Activated T-helper 17 cell treated with anti-CD3 and anti-CD28 coated beads, Interleukin-2, amount 50 U/mL, for 72 hours (primary cell): ENCODE measurements around the gene COG4. TPM values are rescaled to one million over a fixed set of nuclear protein-coding genes. Genes with fewer than 3 reads are reported as not detected.

ENCODE experiments used
- ATAC-seq: fragments of 150-1000 bp; cut with Tn5 transposase; replicated peaks from 2 replicates; pipeline ENCODE4 v1.10.0; 2021; ENCODE audit warnings: mild to moderate bottlenecking, moderate library complexity
- H3K27ac Mint-ChIP-seq: one replicate; pipeline ENCODE4 v1.8.0; 2022; ENCODE audit warnings: mixed read lengths
- H3K27me3 Mint-ChIP-seq: one replicate; pipeline ENCODE4 v1.8.0; 2022; ENCODE audit warnings: mixed read lengths
- H3K36me3 Mint-ChIP-seq: one replicate; pipeline ENCODE4 v1.8.0; 2022; ENCODE audit warnings: low read depth, mild to moderate bottlenecking, mixed read lengths
- H3K4me1 Mint-ChIP-seq: one replicate; pipeline ENCODE4 v1.8.0; 2022; ENCODE audit warnings: mixed read lengths
- H3K4me3 Mint-ChIP-seq: one replicate; pipeline ENCODE4 v1.8.0; 2022; ENCODE audit warnings: mild to moderate bottlenecking, mixed read lengths
- H3K9me3 Mint-ChIP-seq: one replicate; pipeline ENCODE4 v1.8.0; 2022; ENCODE audit warnings: mixed read lengths
- total RNA-seq, 2 donors: library from RNA; stranded (reverse); gene quantifications; one replicate each; pipeline ENCODE4 v1.2.3, GENCODE V29; 2022

COG4 gene
- total RNA-seq, 2 donors from 2014 or later: 31.2 to 31.5 TPM

DNA sequence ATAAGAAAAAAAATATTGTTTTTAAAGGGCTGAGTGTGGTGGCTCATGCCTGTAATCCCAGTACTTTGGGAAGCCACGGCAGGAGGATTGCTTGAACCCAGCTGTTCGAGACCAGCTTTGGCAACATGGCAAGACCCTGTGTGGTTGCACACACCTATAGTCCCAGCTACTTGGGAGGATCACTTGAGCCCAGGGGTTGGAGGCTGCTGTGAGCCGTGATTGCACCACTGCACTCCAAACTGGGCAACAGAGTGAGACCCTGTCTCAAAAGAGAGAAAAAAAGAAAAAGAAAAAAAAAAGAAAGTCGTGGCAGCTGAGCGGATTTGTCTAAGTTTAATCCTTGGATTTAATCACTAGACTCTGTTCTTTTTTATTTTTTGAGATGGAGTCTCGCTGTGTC is 75.3 kb downstream of the COG4 start:
- H3K4me1 Mint-ChIP-seq: no peaks in the 10 kb centered on the region
- no peaks in the 10 kb centered on the region for H3K36me3 Mint-ChIP-seq
- no peak overlapping the region for H3K4me3 Mint-ChIP-seq
- no peak overlapping the region for H3K27ac Mint-ChIP-seq
- H3K27me3 Mint-ChIP-seq: no peaks in the 10 kb centered on the region
- ATAC-seq: no peak
- H3K9me3 Mint-ChIP-seq: no peaks in the 10 kb centered on the region

DNA sequence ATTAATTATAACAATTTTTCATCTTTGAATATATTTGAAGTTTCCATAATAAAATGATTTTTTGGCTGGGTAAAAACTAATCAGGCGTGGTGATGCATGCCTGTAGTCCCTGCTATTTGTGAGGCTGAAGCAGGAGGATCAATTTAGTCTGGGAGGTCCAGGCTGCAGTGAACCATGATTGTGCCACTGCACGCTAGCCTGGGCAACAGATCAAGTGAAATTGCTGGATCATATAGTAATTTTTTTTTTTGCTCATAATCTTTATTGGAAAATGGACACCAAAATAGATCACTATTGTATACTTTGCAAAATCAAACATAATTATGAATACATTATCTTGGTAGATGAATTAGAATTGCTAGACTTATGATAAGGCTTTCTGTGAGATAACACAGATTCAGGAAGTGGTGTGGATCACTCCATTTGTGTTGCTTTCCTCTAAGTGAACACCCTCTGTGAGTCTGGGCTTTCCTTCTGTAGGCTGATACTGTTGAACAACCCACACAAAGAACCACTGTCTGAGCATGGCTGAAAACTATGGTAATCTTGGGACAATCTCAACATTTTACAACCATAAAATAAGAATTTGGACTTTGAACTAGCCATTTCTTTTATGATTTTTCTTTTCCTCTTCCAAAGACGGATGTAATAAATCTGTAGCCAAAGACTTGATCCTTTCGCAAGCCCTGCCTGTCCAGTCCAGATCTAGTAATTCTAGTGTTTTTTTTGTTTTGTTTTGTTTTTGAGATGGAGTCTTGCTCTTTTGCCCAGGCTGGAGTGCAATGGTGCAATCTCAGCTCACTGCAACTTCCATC is 78.9 kb downstream of the COG4 start:
- no peak overlapping the region for H3K4me3 Mint-ChIP-seq
- H3K4me1 Mint-ChIP-seq: no peaks in the 10 kb centered on the region

DNA sequence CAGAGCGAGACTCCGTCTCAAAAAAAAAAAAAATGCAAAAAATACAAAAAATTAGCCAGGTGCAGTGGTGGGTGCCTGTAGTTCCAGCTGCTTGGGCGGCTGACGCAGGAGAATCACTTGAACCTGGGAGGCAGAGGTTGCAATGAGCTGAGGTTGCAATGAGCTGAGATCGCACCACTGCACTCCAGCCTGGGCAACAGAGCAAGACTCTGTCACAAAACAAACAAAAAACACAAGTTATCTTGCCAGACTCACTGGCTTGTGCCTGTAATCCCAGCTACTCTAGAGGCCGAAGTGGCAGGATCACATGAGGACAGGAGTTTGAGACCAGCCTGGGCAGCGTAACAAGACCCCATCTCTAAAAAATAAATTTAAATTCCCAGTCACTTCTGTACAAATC is 81.0 kb downstream of the COG4 start:
- no peaks in the 10 kb centered on the region for H3K9me3 Mint-ChIP-seq
- no peak for ATAC-seq
- peaks cover 11% of the 10 kb centered on the region for H3K4me1 Mint-ChIP-seq
- H3K27ac Mint-ChIP-seq: no peak overlapping the region
- H3K27me3 Mint-ChIP-seq: no peaks in the 10 kb centered on the region
- H3K4me3 Mint-ChIP-seq: no peak overlapping the region
- H3K36me3 Mint-ChIP-seq: no peaks in the 10 kb centered on the region

More for the DNA sequence above, 78.9 kb downstream of the COG4 start:
- H3K9me3 Mint-ChIP-seq: no peaks in the 10 kb centered on the region
- ATAC-seq: no peak
- no peak overlapping the region for H3K27ac Mint-ChIP-seq
- H3K27me3 Mint-ChIP-seq: no peaks in the 10 kb centered on the region
- no peaks in the 10 kb centered on the region for H3K36me3 Mint-ChIP-seq

DNA sequence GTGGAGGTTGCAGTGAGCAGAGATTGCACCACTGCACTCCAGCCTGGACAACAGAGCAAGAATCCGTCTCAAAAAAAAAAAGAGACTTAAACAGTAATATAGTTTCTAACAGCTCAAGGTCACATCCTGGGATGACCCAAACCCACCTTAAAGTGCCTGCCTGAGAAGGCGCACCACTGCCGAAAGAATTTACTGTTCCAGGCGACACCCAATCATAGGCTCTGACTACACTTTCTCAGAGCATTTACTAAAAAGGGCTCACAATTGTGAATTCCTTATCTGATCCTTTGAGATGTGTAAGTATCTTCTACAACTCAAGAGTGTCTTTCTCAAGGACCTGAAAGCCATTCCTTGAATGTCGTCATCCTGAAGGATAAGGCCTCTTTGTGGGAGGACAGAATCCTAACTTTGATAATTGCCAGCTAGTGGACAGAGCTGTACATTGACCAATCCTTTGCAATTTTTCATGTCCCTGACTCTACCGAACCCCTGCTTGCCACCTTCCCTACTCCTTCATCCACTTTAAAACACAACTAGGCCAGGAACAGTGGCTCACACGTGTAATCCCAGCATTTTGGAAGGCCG is 81.9 kb downstream of the COG4 start:
- no peaks in the 10 kb centered on the region for H3K27me3 Mint-ChIP-seq
- no peak overlapping the region for H3K4me3 Mint-ChIP-seq
- H3K9me3 Mint-ChIP-seq: no peaks in the 10 kb centered on the region
- H3K36me3 Mint-ChIP-seq: no peaks in the 10 kb centered on the region
- H3K27ac Mint-ChIP-seq: no peak overlapping the region
- no peak for ATAC-seq
- H3K4me1 Mint-ChIP-seq: peaks cover 15% of the 10 kb centered on the region

DNA sequence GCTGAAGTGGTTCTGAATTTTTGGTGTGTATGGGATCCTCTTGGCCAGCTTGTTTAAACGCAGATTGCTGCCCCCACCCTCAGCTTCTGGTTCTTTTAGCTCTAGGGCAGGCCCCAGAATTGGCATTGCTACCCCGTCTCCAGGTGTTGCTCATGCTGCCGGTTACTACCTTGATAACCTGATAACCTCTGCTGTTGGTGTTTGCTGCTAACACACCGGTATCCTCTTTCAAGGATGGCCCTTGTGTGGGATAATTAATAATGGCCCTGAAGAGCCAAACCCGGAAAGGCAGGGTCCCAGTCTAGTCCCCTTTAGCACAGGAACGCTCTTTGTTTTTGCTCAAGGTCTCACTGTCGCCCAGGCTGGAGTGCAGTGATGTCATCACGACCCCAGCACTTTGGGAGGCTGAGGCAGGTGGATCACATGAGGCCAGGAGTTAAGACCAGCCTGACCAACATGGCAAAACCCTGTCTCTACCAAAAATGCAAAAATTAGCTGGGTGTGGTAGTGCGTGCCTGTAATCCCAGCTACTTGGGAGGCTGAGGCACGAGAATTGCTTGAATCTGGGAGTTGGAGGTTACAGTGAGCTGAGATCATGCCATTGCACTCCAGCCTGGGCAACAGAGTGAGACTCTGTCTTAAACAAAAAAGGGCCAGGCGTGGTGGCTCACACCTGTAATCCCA is 83.2 kb downstream of the COG4 start:
- H3K9me3 Mint-ChIP-seq: no peaks in the 10 kb centered on the region
- H3K4me1 Mint-ChIP-seq: peaks cover 18% of the 10 kb centered on the region

DNA sequence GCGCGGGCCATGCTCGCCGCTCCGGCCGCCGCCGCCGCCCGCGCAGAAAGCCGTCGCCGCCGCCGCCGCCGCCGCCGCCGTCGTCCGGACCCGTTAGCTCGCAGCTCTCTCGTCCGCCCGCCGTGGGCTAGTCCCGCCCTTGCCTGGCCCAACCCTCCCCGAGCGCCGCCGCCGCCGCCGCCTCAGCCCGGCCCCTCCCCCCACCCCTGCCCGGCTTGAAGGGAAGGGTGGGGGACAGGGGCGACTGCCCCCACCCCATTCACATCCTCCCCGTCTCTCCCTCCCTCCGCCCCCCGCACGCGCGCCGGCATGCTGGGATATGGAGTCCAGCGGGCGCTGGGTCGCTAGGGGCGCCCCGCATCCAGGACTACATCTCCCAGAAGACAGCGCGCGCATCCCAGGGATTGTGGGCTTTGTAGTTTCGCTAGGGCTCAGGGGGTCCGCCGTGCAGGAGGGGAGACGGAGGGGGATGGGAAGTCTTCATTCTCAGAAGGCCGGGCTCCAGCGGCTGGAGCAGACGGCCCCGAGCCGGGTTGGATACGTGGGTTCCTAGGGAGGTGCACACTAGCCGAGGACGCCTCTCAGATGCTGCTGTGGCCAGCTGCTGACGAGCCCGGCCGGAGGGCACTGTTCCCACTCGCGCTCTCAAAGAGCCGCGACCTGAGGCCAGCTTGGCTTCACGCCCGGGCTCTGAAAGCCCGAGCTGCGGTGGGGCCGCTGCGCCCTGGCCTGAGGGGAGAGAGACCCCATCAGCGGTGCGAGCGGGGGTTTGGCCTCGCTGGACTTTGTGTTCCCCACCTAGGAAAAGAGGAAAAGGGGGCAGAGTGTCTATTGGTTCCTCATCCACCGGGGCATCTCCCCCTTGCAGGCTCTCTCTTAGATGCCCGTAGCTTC is 84.1 kb downstream of the COG4 start, which contains the start of gene ST3GAL2:
Gene ST3GAL2, minus strand, starts transcription at position 132 of the 894 bp plus-strand sequence. CDS start 40,570 bp downstream, outside the sequence.
- peak; percentile 96 for ATAC-seq
- Mint-ChIP-seq H3K36me3 (peaks cover 9% of the 10 kb centered on the region), H3K27me3 (no peaks in the 10 kb centered on the region), H3K27ac (peak within 1 kb of the TSS; percentile 95), H3K4me3 (peak within 1 kb of the TSS; percentile 99), H3K9me3 (no peaks in the 10 kb centered on the region), H3K4me1 (peaks cover 18% of the 10 kb centered on the region)

More for the DNA sequence above, 83.2 kb downstream of the COG4 start:
- ATAC-seq: no peak
- Mint-ChIP-seq H3K4me3 (peak overlapping the region; percentile 99), H3K36me3 (no peaks in the 10 kb centered on the region), H3K27ac (no peak overlapping the region), H3K27me3 (no peaks in the 10 kb centered on the region)

DNA sequence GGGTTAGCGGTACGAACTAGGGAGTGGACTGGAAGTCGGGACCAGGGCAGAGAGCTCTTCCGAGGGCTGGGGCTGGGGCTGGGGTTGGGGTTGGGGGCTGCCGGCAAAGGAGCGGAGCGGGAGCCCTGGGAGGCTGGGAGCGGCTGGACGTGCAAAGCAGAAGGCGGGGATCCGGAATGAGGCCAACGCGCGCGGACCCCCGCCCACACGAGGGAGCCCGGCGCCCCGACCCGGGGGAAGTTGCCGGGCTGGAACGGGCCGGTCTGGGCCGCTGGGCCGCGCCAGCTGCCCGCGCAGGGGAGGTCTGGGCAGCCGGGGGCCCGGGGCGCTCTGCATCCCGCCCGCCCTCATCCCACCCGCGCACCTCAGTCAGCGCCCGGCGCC is 84.8 kb downstream of the COG4 start:
- no peaks in the 10 kb centered on the region for H3K27me3 Mint-ChIP-seq
- H3K4me3 Mint-ChIP-seq: peak overlapping the region; percentile 99
- ATAC-seq: peak; percentile 8
- peaks cover 15% of the 10 kb centered on the region for H3K36me3 Mint-ChIP-seq
- peaks cover 18% of the 10 kb centered on the region for H3K4me1 Mint-ChIP-seq
- no peaks in the 10 kb centered on the region for H3K9me3 Mint-ChIP-seq
- peak overlapping the region; percentile 95 for H3K27ac Mint-ChIP-seq

DNA sequence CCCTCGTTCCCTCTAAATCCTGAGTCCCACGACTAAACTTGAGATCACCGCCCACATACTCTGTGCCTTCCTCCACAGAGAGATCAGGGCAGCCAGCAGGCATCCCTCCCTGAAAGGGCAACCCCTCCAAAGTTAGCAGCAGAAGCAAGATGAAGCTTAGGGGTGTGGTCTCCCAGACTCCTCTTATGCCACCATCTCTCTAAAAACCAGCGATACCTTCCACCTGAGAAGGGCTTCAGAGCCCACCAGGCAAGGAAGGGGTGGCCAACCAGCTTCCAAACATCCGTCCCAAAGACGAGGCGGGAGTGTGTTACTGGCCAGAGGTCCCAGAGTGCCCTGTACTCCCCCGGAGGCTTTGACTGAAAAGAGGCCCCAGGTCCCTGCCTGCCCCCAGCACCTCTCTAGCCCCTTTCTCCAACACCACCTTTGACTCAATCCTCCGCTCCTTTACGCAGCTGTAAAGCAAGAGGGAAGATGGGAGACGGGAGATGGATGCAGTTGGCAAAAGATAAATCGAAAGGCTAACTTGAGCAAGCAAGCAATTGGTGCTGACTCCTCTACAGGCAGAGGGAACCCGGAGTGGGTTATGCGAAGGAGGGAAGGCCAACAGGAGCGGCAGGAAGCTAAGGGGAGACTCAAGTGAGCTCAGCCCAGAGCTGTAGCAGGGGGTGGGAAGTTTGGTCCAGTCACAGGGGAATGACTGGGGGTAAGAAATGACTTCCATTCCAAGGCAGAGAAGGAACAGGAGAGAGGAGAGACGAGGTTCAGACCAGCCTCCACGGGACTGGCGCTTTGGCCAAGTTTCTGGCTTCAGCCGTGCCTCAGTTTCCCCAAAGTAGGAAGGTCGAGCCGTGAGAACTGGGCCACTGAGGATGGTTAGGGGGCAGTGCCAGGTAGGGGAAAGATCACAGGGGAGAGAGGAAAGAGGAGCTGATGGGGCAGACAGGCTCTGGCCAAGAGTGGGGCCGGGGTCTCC is 85.5 kb downstream of the COG4 start:
- Mint-ChIP-seq H3K36me3 (peaks cover 15% of the 10 kb centered on the region), H3K4me3 (peak overlapping the region; percentile 99), H3K27ac (peak overlapping the region; percentile 95), H3K27me3 (no peaks in the 10 kb centered on the region), H3K9me3 (no peaks in the 10 kb centered on the region), H3K4me1 (peaks cover 18% of the 10 kb centered on the region)
- no peak for ATAC-seq

DNA sequence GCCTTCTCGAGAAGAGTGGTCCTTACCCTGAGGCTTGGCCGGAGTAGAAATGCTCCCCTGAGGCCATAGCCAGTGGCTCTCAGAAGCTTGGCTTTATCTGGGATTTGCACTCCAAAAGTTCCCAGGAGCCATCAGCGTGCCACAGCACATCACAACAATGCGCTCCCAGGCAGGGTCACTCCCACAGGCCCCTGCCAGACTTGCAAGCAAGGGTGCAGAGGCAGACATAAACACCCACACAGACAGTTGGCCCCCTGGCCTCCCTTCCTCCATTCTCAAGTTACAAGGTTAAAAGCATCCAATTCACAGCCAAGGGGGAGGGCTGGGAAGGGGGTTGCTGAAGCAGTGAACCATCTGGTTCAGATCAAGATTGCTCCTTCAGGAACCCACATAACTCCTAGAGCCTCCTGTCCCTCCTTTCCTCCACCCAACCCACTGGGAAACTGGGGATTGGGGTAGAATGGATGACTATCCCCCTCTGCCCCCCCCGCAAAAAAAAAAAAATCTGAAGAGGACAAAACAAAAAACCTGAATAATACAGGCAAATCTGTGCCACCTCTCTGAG is 86.3 kb downstream of the COG4 start:
- H3K9me3 Mint-ChIP-seq: no peaks in the 10 kb centered on the region
- H3K4me1 Mint-ChIP-seq: peaks cover 18% of the 10 kb centered on the region
- peaks cover 15% of the 10 kb centered on the region for H3K36me3 Mint-ChIP-seq
- no peaks in the 10 kb centered on the region for H3K27me3 Mint-ChIP-seq
- peak overlapping the region; percentile 95 for H3K27ac Mint-ChIP-seq
- H3K4me3 Mint-ChIP-seq: peak overlapping the region; percentile 99
- ATAC-seq: no peak

DNA sequence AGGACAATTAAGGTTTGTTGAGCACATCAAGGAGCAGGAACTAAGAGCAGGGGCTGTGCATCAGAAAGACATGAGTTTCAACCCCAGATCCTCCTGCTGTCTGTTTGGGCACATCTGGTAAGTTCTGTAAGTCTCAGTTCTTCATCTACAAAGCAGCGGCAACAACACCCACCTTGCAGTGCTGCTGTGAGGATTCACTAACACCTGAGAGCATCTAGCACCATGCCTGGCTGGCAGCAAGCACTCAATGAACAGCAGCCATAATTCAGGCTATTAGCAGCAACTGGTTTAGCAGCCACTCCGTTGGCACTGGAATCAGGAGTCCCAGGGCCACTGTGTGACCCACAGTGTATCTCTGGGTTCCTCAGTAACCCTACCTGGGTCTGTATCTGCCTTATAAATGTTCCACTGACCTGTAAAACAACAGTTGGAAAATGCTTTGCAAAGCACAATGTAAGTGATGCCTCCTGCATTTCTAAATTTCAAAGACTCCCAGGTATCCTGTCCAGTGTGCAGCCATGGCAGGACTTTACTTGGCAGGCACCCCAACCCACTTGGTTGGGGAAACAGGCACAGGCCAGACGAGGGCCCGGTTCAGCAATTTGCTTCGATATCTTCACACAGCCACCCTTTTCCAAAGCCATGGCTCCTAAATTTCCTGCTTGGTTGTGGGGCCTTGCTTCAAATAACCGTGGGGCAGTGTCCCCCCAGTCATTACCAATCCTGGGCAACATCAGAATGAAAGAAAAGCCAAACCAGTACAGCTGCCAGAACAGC is 88.7 kb downstream of the COG4 start:
- no peak for ATAC-seq
- Mint-ChIP-seq H3K9me3 (no peaks in the 10 kb centered on the region), H3K27me3 (no peaks in the 10 kb centered on the region), H3K4me1 (peaks cover 28% of the 10 kb centered on the region), H3K36me3 (peaks cover 15% of the 10 kb centered on the region), H3K27ac (no peak overlapping the region), H3K4me3 (no peak overlapping the region)

DNA sequence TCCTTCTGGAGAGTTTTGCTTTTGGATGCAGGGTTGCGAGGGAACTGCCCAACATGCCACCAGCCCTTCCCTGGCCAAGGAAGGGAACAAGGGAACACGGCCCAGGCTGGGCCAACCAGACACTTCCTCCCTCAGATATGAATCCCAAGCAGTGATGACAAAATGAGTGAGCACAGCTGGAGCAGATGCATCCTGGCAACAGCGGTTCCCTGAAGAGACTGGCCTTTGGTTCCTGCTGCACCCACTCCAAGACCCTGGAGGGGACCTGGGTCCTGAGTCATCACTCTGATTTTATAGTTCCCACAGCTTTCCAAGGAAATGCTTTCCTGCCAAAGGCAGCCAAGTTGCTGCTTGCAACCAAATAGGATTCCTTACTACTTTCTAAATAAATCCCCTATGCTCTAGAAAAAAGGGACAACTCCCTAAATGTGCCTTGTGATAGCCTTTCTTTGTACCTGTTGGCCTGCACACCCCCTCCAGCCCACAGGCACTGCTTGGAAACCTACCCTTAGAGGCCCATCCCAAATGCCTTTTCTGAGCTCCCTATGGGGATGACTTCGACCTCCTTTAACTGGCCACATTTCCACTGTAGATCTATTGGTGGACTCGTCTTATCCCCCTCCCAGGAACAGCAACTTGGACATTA is 89.8 kb downstream of the COG4 start:
- no peaks in the 10 kb centered on the region for H3K9me3 Mint-ChIP-seq
- no peaks in the 10 kb centered on the region for H3K27me3 Mint-ChIP-seq
- no peak overlapping the region for H3K4me3 Mint-ChIP-seq
- no peak for ATAC-seq
- H3K27ac Mint-ChIP-seq: no peak overlapping the region
- H3K36me3 Mint-ChIP-seq: peaks cover 15% of the 10 kb centered on the region
- peaks cover 32% of the 10 kb centered on the region for H3K4me1 Mint-ChIP-seq
